HG02981 (cell line): ENCODE measurements around the gene GPR45.

ENCODE experiments used
- ATAC-seq: cut with Tn5 transposase; IDR thresholded peaks from one replicate; pipeline ENCODE4 v1.9.1; 2021; ENCODE audit warnings: mild to moderate bottlenecking, moderate library complexity; ENCODE audit not compliant: unreplicated experiment

Gene GPR45

DNA sequence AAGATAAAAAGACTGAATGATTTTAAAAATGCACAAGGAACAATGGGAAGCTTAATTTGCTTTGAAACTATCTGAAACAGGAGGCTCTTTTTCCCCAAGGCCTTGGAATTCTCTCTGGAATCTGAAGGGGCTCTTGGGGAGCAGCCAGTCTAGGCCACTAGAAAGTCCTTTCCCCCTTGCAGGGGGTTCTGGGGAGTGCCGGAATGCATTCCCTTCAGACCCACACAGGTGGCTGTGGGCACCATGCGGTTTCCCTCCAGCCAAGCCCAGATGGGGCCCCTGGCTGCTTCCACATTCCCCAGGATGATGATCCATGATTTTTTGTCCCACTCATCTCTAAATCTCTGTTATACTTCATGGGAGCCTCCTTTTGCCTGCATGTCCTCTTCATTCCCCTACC, 10.7 kb downstream of the GPR45 start:
- no peak for ATAC-seq

DNA sequence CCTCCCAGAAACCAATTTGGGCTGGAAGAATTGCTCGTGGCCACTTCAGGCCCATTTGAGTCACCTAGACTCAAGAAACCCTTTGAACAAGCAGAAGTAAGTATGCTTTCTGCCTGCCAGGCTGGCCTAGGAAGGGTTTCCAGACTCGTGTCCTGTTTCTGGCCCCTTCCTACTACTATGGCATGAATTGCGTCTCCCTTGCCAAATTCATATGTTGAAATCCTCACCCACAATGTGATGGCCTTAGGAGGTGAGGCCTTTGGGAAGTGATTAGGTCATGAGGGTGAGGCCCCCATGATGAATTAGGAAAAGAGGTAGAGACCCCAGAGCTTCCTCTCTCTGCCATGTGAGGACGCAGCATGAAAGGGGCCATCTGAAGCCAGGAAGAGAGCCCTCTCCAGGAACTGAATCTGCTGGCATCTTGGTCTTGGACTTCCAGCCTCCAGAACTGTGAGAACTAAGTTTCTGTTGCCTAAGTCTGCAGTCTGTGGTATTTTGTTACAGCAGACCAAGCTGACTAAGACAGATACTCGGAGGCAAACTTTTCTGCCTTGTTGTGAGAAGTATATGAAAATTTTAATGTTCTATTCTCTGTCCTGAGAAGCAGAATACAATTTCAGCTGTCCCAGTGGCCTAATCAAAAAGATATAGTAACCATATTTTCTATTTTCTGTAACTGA, 13.1 kb downstream of the GPR45 start:
- ATAC-seq = no peak

DNA sequence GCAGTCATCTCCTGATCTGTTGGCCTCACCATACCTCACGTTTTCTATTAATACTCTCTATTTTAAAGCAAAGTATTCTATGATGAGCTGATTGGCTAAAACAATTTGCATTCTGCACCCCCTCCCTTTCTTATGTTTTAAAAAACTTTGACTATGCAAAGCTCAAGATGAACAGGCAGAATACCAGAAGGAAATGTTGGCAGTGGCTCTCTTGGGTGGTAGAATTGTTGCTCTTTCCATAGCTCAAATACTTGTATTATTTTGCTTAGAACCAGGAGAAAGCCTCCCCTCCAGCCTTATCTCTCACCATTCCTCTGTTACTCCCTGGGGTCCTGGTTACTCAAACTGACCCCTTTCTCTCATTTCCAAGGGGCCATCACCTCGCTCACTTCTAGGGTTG, 14.4 kb downstream of the GPR45 start:
- no peak for ATAC-seq

DNA sequence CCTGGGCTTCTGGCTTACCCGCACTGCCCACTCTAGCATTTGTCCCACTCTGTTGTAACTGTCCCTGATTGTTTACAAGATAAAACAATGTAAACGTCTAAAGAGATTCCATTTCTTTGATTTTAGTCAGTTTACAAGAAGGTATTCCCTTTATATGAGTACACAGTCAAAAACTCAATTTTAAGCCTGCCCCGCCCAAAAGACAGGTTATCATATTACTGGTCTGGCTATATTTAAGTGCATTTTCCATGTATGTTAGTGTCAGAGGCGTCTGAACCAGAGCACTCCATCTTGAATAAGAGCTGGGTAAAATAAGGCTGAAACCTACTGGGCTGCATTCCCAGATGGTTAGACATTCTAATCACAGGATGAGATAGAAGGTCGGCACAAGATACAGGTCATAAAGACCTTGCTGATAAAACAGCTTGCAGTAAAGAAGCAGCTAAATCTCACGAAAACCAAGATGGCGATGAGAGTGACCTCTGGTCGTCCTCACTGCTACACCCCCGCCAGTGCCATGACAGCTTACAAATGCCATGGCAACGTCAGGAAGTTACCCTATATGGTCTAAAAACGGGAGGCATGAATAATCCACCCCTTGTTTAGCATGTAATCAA, 15.0 kb downstream of the GPR45 start:
- no peak for ATAC-seq

DNA sequence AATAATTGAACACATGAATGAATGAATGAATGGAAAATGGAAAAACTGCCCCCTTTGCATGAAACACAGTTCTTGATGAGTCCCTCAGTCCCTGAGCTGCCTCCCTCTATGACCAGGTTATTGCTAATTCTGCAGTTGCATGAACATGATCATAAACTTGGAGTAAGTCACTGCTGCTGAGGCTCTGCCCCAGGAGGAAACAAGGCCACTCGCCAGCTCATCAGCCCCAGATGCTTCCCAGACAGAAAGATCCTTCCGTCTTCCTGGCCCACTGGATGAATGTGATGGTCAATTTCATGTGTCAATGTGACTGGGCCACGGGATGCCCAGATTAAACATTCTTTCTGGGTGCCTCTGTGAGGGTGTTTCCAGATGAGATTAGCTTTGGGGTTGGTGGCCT, 16.4 kb downstream of the GPR45 start:
- no peak for ATAC-seq

DNA sequence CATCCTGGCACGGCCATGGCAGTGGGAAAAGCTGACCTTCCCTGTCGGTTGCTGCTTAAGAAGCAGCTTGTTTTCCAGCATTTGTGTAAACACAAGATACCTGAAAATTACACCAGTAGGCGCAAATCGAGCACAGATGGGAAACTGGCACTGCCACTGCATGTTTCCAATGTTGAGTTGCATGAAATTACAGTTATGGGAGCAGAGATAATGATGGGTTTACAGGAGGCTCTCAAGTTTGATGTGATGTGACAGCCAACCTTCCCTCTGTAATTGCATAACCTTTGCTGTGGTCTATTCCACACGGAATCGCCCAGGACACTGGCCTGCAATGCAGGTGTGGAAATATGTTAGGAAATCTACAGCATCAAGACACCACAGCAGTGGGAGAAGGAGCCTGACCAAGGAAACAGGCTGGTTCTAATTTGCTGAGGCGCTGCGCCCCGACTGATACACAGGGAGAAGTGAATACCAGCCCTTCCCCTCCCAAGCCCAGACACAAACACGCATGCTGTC, 17.4 kb downstream of the GPR45 start:
- no peak for ATAC-seq

DNA sequence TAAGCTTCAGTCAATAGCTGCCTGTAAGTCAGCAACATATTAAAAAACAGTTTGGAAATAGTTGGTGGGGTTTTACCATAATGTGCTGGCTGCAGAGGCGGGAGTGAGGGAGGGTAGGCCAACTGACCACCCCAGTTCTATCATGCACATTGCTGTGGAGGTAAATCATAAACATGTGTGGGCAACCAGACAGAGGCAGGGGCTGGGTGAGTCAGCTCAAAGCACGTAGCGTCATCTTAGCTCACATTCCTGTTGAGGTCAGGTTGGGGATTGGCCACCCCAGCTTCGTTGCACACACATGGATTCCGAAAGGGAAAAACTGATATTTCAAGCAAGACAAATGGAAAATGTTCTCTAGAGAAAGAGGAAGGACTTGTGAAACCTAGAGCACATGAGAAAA, 19.5 kb downstream of the GPR45 start:
- ATAC-seq = no peak

DNA sequence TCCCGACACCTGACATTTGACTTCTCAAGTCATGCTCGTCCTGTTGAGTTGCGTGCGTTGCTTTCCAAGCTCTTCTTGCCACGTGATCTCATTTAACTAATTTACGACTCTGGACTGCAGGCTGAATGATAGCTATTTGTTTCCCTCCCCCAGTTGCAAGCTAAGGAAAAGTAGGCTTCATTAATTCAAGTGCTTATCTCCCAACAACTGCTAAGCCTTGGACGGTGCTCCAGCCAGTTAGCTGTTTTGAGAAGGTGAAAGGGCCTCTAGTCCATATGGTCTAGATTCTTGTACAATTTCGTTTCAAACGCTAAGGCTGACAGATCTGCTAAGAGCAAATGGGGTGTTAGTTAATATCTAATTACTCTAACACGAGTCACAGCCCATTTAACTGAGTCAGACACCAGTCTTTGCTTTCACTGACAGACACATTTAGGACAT, 21.1 kb downstream of the GPR45 start:
- ATAC-seq = no peak

DNA sequence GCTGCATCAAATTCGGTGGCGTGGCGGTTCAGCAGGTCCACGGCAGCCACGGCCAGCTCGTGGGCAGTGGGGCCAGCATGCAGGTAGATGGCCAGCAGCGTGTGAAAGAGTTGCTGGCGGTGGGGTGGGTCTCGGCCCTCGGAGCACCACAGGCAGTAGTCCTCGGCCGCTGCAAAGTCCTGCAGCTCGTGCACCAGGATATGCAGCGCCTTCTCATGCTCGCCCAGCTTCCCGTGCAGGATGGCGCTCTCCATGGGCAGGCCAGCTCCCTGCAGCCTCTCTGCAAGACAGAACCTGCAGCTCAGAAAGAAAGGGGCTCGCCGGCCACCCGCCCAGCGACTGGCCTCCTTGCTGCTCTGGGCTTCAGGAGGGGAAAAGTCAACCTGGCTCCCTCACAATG, 27.9 kb downstream of the GPR45 start:
- ATAC-seq = no peak

DNA sequence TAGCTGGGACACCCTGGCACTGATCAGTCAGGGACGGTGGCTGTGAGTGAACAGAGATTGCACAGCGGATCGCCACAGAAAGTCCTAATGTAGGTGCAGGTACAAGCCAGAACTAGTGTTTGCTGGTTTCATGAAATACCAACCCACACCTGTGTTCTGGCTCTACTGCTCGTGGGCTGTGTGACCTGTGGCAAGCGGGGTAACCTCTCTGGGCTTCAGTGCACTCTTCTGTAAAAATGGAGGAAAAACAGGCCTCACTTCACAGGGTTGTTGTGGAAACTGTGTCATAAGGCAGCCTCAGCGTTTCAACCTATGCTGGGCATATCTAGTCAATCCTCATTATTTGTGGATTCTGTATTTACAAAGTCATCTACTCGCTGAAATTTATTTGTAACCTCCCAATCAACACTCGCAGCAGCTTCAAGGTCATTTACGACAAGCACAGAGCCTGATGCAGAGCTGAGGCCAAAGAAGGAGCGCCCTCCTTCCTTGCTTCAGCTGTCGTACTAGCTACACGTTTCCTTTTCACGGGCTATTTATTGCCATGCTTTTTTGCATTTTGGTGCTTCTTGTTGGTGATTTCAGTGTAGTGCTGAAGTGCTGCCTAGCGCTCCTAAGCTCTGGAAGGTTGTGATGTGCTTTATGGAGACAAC, 30.0 kb downstream of the GPR45 start:
- ATAC-seq = no peak

DNA sequence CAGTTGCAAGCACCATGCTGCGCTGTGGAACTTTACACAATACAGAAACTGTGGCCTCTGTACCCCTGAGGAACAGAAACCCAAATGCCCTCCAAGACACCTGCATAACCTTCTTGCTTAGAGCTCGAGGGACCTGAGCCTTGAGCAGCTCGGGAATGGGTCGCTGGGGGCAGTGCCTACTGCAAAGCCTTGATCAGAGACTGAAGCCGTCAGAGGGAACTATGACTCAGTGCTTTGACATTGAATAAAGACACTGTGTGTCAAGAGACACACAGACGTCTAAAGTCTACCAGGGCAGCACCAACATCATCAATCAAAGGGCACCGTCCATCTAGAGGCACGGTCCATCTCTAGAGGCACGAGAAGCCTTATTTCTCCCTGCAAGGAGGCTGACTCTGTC, 30.6 kb downstream of the GPR45 start:
- no peak for ATAC-seq

DNA sequence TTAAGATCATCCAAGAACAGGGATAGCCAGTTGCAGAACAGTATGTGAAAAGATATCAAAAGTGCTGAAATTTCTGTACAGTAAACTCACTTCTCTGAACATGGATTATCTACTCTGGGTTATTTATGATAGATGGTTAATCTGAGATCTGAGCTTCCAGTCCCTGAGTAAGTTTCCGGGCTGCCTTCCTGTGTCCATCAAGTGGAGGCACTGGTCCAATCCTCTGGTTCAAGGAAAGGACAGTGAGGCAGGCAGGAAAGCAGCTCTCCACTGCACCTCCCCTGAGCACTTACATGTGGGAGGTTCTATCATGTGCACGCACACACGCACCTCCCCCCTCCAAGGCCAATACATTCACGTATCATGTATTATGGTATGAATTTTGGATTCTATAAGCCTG, 32.5 kb downstream of the GPR45 start:
- ATAC-seq = no peak

DNA sequence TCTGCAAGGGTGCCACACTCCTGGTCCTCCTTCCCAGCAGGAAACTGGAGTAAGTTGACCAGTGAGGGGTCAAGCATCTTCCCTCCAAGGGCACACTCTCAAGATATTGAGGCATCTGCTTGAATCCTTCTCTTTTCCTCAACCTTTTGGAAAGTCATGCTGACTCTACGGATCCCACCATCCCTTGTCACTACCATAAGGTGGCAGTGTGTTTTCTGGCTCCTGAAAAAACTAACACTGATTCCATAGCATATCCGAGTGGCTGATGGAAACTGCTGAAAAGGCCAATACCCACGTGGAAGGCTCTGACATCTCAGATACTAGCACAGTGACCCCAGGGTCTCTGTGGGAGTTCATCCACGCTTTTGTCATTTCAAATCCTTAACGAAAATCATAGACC, 37.1 kb downstream of the GPR45 start:
- ATAC-seq = no peak

DNA sequence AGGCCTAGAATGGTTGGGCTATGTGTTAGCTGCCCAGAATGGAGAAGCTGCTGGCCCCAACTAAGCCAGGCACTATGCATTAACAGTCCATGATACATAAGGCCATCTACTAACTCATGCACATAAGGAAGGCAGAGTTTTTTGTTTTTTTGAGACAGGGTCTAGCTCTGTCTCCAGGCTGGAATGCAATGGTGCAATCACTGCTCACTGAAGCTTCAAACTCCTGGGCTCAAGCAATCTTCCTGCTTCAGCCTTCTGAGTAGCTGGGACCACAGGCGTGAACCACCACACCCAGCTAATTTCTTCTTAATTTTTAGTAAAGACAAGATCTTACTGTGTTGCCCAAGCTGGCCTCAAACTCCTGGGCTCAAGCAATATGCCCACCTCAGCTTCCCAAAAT, 37.6 kb downstream of the GPR45 start:
- no peak for ATAC-seq

DNA sequence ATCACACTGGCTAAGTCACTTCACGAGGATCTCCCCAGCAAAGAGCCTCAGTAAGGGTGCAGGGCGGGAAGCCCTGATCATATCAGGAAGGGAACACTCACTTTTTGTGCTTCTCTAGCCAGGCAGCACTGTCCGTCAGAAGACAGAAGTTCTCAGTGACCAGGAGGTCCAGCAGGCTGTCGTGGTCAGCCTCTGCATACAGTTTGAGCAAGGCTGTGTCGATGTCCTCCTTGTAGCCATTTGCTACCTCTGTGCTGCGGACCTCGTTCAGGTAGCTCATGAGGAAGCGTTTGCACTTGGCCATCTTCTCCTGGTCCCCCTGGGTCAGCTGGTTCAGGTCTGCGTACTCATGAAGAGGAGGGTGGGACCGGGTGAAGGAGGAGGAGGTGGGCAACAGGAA, 38.7 kb downstream of the GPR45 start:
- no peak for ATAC-seq

DNA sequence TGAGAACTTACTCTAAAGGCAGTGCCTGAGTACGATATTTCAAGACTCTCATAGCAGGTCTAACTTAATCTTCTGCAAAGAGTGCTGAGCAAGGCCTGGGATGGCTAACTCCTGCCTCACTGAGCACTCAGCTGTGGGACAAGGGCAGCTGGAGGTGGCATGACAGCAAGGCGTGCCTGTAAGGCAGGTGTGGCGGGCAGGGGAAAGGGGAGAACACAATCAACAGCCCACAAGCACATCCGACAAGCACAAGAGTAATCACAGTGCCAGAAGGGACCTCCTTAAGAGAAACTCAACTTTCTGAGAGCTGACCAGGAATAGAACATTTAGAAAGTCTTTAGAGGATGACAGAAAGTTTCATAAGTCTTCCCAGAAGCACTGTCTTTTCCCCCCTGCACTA, 42.0 kb downstream of the GPR45 start:
- no peak for ATAC-seq

DNA sequence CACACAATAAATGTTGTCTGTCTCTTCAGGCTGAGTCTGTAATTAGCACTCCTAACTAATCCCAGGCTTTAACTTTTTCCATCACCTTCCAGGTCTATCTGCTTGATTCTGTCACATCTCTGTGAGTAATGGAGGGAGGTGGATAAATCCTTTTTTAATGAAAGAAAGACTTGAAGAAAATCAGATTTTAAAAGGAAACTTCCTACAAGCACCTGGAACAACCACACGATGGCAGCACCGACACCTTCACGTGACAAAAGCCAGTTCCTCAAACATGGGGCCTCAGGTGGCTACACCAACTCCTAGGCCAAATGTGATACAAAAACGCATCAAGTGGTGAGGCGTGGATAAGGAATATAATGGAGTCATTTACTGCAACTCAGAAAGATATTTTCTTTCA, 46.1 kb downstream of the GPR45 start:
- ATAC-seq = no peak

DNA sequence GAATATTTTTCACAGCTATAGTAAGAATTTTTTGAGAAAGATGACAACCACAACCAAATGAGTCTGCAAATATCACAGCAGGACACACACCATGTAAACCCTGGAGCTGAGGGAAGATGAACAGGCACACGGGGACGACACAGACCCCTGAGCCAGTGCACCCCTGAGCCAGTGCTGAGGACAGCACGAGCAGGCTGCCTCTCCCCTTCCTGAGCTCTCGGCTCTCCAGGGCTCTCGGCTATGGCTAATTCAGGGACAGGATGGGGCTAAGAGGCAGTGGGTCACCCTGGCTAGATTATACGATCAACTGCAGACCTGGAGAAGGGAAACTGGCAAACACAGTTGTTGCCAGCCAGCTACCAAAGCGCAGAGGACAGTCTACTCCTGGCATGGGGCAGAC, 46.6 kb downstream of the GPR45 start:
- no peak for ATAC-seq

DNA sequence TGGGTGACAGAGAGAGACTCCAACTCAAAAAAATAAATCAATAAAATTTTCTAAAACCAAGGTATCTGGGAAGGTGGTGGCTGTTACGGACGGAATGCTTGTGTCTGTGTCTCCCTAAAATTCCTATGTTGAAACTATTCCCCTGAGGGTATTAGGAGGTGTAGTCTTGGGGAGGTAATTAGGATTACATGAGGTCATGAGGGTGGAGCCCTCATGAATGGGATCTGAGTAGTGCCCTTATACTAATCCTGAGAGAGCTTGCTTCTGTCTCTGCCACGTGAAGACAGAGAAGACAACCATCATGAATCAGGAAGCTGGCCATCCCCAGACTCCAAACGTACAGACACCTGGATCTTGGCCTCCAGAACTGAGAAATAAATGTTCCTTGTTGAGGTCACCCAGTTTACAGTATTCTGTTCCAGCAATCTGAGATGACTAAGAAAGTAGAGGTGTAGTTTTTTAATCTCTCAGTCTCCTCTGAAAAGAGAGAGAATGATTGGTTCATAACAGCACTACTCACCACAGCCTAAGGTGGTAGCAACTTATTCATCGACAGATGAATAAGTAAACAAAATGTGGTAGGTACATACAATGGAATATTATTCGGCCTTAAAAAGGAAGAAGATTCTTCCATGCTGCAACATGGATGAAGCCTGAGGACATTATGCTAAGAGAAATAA, 49.6 kb downstream of the GPR45 start:
- no peak for ATAC-seq

DNA sequence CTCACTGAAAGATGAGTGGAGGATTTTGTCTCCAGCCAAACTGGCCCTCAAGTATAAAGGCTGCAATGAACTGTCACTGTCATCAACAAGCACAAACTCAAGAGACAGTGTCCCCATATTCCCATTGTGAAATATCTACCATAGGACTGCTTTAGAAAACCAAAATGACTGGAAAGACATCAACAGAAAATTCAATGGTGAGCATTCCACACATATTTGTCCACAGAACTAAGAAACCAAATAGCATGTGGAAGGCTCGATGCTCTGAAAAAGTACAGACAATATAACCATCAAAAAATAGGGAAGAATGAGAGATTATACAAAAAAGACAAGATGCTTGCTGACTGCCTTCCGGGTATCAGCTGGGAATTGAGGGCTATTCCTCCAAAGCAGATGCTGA, 50.4 kb downstream of the GPR45 start:
- no peak for ATAC-seq
